ENCODE data around the gene KRTAP5-3. TPM values are rescaled to one million over a fixed set of nuclear protein-coding genes. Genes with fewer than 3 reads are reported as not detected.
A peak's percentile ranks its signal among the peaks of the same experiment; 100 is the strongest.

The KRTAP5-3 gene
- total RNA-seq, 1 donor from 2014 or later, result not detected

DNA sequence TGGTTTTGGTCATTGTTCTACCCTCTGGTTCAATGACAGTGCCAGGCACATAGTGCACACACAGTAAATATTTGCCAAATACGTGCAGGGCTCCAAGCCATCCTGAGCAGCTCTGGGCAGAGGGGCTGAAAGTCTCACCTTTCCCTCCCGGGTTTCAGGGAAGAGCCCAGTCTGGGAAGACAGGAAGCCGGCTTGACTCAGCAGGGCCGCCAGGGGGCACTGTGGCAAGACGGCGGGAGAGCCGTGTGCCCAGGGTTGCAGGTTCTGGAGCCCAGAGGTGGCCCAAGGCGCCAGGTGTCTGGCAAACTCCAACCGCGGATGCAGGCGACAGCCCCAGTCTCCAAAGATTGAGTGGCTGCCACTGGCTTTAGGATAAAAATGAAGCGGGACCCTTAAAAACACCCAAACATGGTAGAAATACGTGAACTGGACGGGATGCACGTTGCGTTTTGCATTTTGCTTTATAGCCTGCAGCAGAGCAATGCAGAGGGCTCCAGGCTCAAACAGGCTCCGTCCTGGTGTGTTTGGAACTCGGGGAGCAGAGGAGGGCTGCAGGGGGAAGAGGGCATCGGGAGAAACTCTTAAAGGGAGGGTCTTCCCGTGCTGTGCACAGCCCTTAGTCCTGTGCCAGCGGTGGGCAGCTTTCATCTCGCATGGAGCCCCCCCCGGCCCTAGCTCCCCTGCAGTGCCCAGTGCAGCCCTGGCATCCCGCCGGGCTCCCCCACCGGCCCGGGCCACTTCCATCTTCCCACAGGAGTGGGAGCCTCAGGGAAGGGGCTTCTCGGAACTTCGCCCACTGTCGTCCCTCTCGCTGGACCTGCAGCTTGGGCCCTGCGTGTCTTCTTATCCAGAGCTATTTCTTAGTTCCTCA is 32.0 kb upstream of the KRTAP5-3 start:
- peaks cover 59% of the 10 kb centered on the region for H3K27me3 ChIP-seq (ENCODE audit: low read depth)
- TF ChIP-seq, protein P1, sequence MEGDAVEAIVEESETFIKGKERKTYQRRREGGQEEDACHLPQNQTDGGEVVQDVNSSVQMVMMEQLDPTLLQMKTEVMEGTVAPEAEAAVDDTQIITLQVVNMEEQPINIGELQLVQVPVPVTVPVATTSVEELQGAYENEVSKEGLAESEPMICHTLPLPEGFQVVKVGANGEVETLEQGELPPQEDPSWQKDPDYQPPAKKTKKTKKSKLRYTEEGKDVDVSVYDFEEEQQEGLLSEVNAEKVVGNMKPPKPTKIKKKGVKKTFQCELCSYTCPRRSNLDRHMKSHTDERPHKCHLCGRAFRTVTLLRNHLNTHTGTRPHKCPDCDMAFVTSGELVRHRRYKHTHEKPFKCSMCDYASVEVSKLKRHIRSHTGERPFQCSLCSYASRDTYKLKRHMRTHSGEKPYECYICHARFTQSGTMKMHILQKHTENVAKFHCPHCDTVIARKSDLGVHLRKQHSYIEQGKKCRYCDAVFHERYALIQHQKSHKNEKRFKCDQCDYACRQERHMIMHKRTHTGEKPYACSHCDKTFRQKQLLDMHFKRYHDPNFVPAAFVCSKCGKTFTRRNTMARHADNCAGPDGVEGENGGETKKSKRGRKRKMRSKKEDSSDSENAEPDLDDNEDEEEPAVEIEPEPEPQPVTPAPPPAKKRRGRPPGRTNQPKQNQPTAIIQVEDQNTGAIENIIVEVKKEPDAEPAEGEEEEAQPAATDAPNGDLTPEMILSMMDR (IDR thresholded peaks at IDR 0.05; ENCODE audit: borderline replicate concordance), result peak; percentile 81
- H3K9me3 ChIP-seq (replicated peaks), result no peaks in the 10 kb centered on the region
- H3K4me3 ChIP-seq, result peak overlapping the region; percentile 25
- peaks cover 19% of the 10 kb centered on the region for H3K4me1 ChIP-seq
- no peak overlapping the region for H3K27ac ChIP-seq (replicated peaks)
- no peaks in the 10 kb centered on the region for H3K36me3 ChIP-seq
- DNase-seq, result no peak
- intact Hi-C loops (cut with micrococcal nuclease), result no loop called here

GRCh38 chr11:1639666-1640065 is 31.4 kb upstream of the KRTAP5-3 start:
- Histone ChIP-seq H3K4me3 (peak overlapping the region; percentile 25), H3K27me3 (ENCODE audit: low read depth) (peaks cover 57% of the 10 kb centered on the region), H3K36me3 (no peaks in the 10 kb centered on the region), H3K4me1 (peaks cover 19% of the 10 kb centered on the region), H3K9me3 (replicated peaks) (no peaks in the 10 kb centered on the region), H3K27ac (replicated peaks) (peak overlapping the region; percentile 77)
- DNase-seq, result no peak
- TF ChIP-seq, protein P1 (IDR thresholded peaks at IDR 0.05; ENCODE audit: borderline replicate concordance), result no peak
- intact Hi-C loops (cut with micrococcal nuclease), result no loop called here

- peak overlapping the region; percentile 77 for H3K27ac ChIP-seq (replicated peaks)
- DNase-seq, result peak; percentile 63
These were observed 30.9 kb upstream of the KRTAP5-3 start for GRCh38 chr11:1639102-1639620.

GRCh38 chr11:1638344-1638743 is 30.1 kb upstream of the KRTAP5-3 start:
- intact Hi-C loops (cut with micrococcal nuclease), result no loop called here
- Histone ChIP-seq H3K9me3 (replicated peaks) (no peaks in the 10 kb centered on the region), H3K36me3 (no peaks in the 10 kb centered on the region), H3K27me3 (ENCODE audit: low read depth) (peaks cover 65% of the 10 kb centered on the region), H3K4me3 (no peak overlapping the region), H3K27ac (replicated peaks) (peak overlapping the region; percentile 77), H3K4me1 (peaks cover 19% of the 10 kb centered on the region)
- TF ChIP-seq, protein P1 (IDR thresholded peaks at IDR 0.05; ENCODE audit: borderline replicate concordance), result no peak
- no peak for DNase-seq

More at GRCh38 chr11:1639102-1639620, 30.9 kb upstream of the KRTAP5-3 start:
- Histone ChIP-seq H3K27me3 (ENCODE audit: low read depth) (peaks cover 58% of the 10 kb centered on the region), H3K9me3 (replicated peaks) (no peaks in the 10 kb centered on the region), H3K4me3 (peak overlapping the region; percentile 25), H3K36me3 (no peaks in the 10 kb centered on the region), H3K4me1 (peaks cover 19% of the 10 kb centered on the region)
- TF ChIP-seq, protein P1 (IDR thresholded peaks at IDR 0.05; ENCODE audit: borderline replicate concordance), result no peak
- intact Hi-C loops (cut with micrococcal nuclease), result no loop called here

- no peak for DNase-seq
- Histone ChIP-seq H3K27me3 (ENCODE audit: low read depth) (peaks cover 63% of the 10 kb centered on the region), H3K4me1 (peaks cover 19% of the 10 kb centered on the region), H3K4me3 (no peak overlapping the region), H3K9me3 (replicated peaks) (no peaks in the 10 kb centered on the region), H3K36me3 (no peaks in the 10 kb centered on the region), H3K27ac (replicated peaks) (no peak overlapping the region)
- intact Hi-C loops (cut with micrococcal nuclease), result no loop called here
- TF ChIP-seq, protein P1 (IDR thresholded peaks at IDR 0.05; ENCODE audit: borderline replicate concordance), result no peak
These were observed 29.4 kb upstream of the KRTAP5-3 start for GRCh38 chr11:1637628-1638027.

Measured in left ventricle myocardium inferior (tissue), 1 donor.